OCI-LY3 (cell line): ENCODE results near the gene MLLT11.

ENCODE experiments used
- CTCF ChIP-seq: fragments of 200-600, 300-600 bp; sonication (generic); IDR thresholded peaks from 2 replicates; pipeline ENCODE4 v1.5.1; 2014; ENCODE audit warnings: antibody characterized with exemption, low read length, low read depth
- EZH2phosphoT487 ChIP-seq: fragments of 200-600 bp; shearing (Covaris generic); IDR thresholded peaks from 2 replicates; pipeline ENCODE4 v1.6.1; 2018; ENCODE audit warnings: antibody characterized with exemption, mixed run types, low read depth

GRCh38 chr1:151050051-151050688 is 10.0 kb upstream of the MLLT11 start:
- TF ChIP-seq CTCF (no peak), EZH2phosphoT487 (no peak)
